GM19035 (cell line): ENCODE results near the gene STX1B.

Experiments
- ATAC-seq: cut with Tn5 transposase; IDR thresholded peaks from one replicate; pipeline ENCODE4 v1.9.1; 2021; ENCODE audit not compliant: unreplicated experiment

Gene STX1B

DNA sequence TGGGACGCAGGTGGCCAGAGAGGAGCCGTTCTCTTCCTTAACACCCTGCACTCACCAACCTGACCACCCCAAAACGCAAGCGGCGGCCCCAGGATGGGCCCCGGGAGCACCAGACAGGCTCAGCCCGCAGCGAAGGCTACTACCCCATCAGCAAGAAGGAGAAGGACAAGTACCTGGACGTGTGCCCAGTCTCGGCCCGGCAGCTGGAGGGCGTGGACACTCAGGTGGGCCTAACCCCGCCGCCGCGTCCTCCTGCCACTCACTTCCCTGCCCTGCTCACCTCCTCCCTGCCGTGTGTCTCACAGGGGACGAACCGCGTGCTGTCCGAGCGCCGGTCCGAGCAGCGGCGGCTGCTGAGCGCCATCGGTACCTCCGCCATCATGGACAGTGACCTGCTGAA is 30.0 kb downstream of the STX1B start:
- no peak for ATAC-seq

DNA sequence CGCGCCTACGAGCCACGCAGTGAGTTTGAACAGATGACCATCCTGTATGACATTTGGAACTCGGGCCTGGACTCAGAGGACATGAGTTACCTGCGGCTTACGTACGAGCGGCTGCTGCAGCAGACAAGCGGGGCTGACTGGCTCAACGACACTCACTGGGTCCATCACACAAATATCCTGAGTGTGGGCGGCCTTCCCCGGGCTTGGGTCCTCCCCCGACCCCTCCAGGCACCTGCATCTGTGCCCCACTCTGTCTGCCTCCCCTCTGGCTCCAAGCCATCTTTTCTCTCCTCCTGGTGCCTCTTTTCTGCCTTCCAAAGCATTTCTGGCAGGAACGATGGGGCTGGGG is 30.4 kb downstream of the STX1B start:
- no peak for ATAC-seq

GRCh38 chr16:30979170-30980022 is 31.0 kb downstream of the STX1B start:
- no peak for ATAC-seq

GRCh38 chr16:30977502-30977901 is 32.9 kb downstream of the STX1B start:
- ATAC-seq, result no peak

- no peak for ATAC-seq
Observed at GRCh38 chr16:30976486-30976885, 34.0 kb downstream of the STX1B start.

DNA sequence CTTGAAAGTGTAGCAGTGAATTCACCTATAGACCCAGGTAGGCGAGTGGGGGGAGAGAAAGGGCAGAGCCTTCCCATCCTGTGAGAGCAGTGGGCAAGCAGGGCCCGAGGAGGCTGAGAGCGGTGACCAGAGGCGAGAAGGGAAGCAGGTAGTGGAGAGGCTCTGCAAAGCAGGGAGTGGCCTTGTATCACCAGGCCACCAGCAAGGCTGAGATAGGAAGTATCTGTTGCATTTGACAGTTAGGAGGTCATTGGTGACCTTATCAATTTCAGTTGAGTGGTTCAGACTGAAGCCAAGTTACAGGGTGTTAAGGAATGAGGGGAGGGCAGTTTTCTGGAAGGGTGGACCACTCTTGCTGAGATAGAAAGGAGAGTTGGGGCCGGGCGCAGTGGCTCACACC is 36.1 kb downstream of the STX1B start:
- no peak for ATAC-seq

DNA sequence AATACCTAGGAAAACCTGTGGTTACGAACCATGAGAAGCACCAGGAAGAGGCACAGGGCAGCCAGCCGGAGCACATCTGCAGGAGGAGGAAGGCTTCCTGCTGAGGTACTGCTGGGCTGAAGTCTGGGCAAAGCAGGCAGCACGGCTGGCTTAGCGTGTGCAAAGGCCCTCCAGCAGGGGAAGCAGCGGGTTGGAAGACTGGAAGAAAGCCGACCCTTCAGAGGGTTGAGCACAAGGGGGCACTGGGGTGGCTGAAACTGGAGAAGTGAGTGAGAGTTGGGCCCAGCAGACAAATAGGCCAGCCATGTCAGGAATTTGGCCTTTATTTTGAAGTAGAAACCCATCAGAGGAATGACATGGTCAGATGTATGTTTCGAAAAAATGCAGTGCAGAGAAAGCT is 37.6 kb downstream of the STX1B start:
- no peak for ATAC-seq

- no peak for ATAC-seq
Observed at GRCh38 chr16:30971298-30971697, 39.1 kb downstream of the STX1B start.

DNA sequence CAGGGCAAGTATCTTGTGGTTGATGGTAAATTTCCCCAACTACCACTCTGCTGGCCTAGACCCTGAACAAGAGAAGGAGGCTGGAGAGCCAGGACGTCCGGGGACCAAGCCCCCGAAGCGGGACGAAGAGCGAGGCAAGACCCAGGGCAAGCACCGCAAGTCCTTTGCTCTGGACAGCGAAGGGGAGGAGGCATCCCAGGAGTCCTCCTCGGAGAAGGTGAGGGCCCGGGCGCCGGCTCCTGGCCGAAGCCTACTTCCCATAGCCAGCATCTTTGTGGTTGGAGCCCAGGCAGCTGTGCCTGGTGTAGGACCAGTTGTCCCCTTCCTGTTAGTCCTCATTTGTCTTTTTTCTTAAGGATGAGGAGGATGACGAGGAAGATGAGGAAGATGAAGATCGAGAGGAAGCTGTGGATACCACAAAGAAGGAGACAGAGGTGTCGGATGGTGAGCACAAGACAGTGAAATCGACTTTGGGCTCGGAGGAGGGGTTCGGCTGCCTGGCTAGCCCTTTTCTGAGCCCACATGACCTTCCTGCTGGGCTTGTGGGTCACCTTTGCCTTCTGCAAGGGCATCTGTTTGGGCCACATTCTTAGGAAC is 41.1 kb downstream of the STX1B start:
- no peak for ATAC-seq

- no peak for ATAC-seq
Observed at GRCh38 chr16:30967795-30968194, 42.6 kb downstream of the STX1B start.

DNA sequence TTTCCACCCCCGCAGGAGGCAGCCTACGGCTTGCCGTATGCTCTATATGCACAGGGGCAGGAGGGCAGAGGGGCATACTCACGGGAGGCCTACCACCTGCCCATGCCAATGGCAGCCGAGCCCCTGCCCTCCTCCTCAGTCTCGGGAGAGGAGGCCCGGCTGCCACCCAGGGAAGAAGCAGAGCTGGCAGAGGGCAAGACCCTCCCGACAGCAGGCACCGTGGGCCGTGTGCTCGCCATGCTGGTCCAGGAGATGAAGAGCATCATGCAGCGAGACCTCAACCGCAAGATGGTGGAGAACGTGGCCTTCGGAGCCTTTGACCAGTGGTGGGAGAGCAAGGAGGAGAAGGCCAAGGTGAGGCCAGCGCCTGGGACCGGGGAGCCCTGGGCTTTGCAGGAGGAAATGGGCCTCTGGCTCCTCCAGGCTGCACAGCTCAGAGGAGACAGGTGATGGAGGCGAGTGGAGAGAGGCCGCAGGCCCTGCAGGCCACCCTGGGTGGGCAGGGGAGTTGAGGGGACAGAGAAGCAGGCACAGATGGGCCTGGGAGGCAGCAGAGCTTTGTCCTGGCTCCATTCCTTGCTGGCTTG is 44.3 kb downstream of the STX1B start:
- ATAC-seq, result no peak

DNA sequence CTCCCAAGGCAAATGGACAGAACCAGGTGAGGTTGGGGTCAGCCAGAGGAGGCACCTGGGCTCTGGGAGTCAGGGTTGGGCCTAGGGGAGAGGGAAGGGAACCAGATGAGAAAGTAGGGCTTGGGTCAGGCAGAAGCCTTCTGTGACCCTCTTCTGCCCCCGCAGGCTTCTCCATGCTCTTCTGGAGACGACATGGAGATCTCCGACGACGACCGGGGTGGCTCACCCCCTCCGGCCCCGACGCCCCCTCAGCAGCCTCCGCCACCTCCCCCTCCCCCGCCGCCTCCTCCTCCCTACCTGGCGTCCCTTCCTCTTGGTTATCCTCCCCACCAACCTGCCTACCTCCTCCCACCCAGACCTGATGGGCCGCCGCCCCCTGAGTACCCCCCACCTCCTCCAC is 45.0 kb downstream of the STX1B start:
- no peak for ATAC-seq

- ATAC-seq, result no peak
Observed at GRCh38 chr16:30964574-30965226, 45.7 kb downstream of the STX1B start.

DNA sequence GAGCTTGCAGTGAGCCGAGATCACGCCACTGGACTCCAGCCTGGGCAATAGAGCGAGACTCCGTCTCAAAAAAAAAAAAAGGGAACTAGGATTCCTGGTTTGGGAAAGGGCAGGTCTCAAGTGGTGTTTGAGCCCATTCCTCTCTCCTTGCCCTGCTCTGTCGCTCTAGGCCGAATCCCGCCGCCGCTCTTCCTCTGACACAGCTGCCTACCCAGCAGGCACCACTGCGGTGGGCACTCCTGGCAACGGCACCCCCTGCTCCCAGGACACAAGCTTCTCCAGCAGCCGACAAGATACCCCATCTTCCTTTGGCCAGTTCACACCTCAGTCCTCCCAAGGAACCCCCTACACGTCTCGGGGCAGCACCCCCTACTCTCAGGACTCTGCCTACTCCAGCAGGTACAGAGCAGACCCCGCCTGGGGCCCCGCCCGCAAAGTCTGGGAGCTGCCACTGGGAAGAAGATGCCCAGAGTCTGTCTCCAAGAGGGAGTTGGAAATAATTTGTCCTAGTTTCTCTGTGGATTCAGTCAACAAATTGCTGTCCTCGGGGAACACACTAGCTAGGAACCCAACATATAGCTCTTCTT is 46.4 kb downstream of the STX1B start:
- ATAC-seq, result no peak

GRCh38 chr16:30961384-30961783 is 49.1 kb downstream of the STX1B start:
- no peak for ATAC-seq

DNA sequence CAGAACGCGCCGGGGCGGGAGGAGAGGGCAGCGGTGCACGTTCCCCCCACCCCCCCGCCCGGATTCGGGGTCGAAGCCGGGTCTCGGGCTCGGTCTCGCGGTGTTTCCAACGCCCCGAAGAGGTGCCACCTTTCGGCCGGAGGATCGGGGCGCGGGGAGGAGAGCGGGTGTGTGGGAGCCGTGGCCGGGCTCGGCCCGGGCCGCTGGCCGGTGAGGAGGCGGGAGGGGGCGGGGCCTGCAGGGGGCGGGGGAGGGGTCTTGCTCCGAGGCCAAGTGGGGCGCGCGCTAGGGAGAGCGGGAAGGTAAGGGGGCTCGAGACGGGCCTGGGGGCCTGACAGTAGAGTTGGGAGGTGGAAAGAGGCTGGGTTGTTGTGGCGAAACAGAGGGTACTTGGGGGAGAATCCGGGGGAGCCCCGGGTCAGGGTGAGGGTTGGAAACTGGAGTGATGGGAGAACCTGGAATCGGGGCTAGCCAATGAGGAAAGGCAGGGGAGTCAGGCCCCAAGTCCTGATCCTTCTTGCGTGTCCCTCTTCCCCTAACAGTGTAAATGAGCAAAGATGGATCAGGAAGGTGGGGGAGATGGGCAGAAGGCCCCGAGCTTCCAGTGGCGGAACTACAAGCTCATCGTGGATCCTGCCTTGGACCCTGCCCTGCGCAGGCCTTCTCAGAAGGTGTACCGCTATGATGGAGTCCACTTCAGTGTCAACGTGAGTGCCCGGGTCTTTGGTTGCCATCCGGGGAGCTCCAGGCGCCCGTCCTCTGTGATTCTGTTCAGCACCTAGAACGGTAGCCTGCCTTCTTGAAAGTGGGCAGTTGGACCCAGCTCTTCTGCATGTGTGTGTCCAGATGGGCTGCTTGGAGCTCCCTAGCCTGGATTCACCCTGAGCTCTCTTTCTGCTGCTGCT is 52.0 kb downstream of the STX1B start:
- ATAC-seq, result peak; percentile 30

- peak; percentile 76 for ATAC-seq
Observed at GRCh38 chr16:30957456-30958174, 52.8 kb downstream of the STX1B start, which contains the start of gene SETD1A. TSS of gene SETD1A (plus strand) at chr16:30957754. CDS start at chr16:30958732, 978 bp downstream.

DNA sequence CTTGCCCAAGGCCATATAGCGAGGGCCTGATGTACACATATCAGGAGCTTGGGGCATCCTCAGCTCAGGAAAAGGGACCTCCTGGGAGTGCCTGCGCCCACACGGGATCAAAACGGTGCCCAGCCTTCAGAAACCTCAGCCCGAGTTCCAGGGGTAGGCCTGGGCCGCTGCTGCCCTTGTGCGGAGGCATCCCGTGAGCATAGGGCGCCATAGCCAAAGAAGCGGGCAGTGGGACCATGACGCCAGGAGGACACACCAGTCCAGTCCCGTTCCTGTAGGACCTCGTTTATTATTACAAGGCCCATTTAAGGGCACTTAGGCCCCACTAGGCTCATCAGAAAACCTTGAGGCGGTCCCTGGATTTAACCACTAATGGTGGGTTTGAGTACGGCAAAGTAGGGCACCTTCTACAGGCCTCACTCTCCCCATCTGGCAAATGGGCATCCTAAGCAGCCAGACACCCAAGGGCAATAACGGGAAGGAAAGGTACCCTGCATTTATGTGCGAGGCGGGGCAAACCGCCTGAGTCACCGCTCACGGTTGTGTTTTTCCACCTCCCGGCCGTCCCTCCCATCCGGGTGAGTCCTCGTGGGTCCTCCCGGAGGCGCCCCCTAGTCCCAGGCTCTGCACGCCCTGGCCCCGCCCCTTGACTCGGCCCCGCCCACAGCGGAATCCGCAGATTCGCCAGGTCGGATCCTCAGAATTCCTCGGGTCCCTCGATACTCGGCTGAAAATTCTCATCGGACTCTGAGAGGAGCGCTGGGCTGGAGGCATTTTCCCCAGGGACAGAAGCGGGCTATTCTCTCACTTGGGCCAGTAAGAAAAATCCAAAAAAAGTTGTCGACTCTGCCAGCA is 53.6 kb downstream of the STX1B start:
- ATAC-seq, result peak; percentile 46

- ATAC-seq, result no peak
Observed at GRCh38 chr16:30954993-30955392, 55.4 kb downstream of the STX1B start.
